Measurements from ENCODE around the gene LINGO3.

- TF ChIP-seq CTCF (IDR thresholded peaks at IDR 0.05): no peak
- TF ChIP-seq POLR2A (IDR thresholded peaks at IDR 0.05): no peak
Measured at GRCh38 chr19:2288818-2289713, 18.9 kb downstream of the LINGO3 start.
